Liver (tissue), 9 donors: ENCODE results near the gene CDC42BPB. TPM values are rescaled to one million over a fixed set of nuclear protein-coding genes. Genes with fewer than 3 reads are reported as not detected.

Experiments used
- DNase-seq: peaks from one replicate; pipeline ENCODE4 v3.0.0-alpha.2; 2017; ENCODE audit warnings: low spot score
- H3K27ac ChIP-seq, 2 donors: one replicate each; pipeline ENCODE4 v1.7.0; 2013; ENCODE audit warnings: inconsistent platforms in 2 of 2, low read length in 2 of 2, control low read depth in 1 of 2, low read depth in 1 of 2, mild to moderate bottlenecking in 1 of 2
- H3K27me3 ChIP-seq, 4 donors: one replicate each; pipeline versions ENCODE4 v1.6.1 to v1.7.0; 2013; ENCODE audit warnings: low read length in 3 of 4, inconsistent platforms in 1 of 4, mild to moderate bottlenecking in 1 of 4, moderate library complexity in 1 of 4; ENCODE audit not compliant: control insufficient read depth in 4 of 4, insufficient read depth in 4 of 4
- H3K36me3 ChIP-seq, 4 donors: one replicate each; pipeline versions ENCODE4 v1.6.1 to v1.7.0; 2013; ENCODE audit warnings: low read length in 3 of 4, mild to moderate bottlenecking in 3 of 4, low read depth in 1 of 4, moderate library complexity in 1 of 4; ENCODE audit not compliant: control insufficient read depth in 4 of 4, insufficient read depth in 3 of 4
- H3K4me1 ChIP-seq, 4 donors: one replicate each; pipeline versions ENCODE4 v1.6.1 to v1.7.0; 2013; ENCODE audit warnings: low read length in 3 of 4, mild to moderate bottlenecking in 3 of 4, moderate library complexity in 1 of 4; ENCODE audit not compliant: control insufficient read depth in 4 of 4, insufficient read depth in 4 of 4
- H3K4me3 ChIP-seq, 3 donors: one replicate each; pipeline versions ENCODE4 v1.6.1 to v1.7.0; 2013; ENCODE audit warnings: low read length in 3 of 3, control low read depth in 1 of 3, low read depth in 1 of 3, mild to moderate bottlenecking in 1 of 3
- H3K9ac ChIP-seq, 2 donors: one replicate each; pipeline ENCODE4 v1.7.0; 2013; ENCODE audit warnings: low read length in 2 of 2, mild to moderate bottlenecking in 2 of 2, moderate library complexity in 2 of 2, control low read depth in 1 of 2, low read depth in 1 of 2
- H3K9me3 ChIP-seq, 4 donors: one replicate each; pipeline versions ENCODE4 v1.6.1 to v1.7.0; 2013; ENCODE audit warnings: low read length in 3 of 4; ENCODE audit not compliant: control insufficient read depth in 4 of 4
- ATF3 ChIP-seq: IDR thresholded peaks from 2 replicates; pipeline ENCODE4 v1.6.1; 2016; ENCODE audit warnings: antibody characterized with exemption
- EGR1 ChIP-seq, 2 donors: IDR thresholded peaks; 2 replicates each; pipeline ENCODE4 v1.6.1; 2016 to 2018; ENCODE audit warnings: antibody characterized with exemption in 2 of 2, low read depth in 2 of 2
- FOXA1 ChIP-seq: IDR thresholded peaks from 2 replicates; pipeline ENCODE4 v1.6.1; 2016; ENCODE audit warnings: antibody characterized with exemption
- FOXA2 ChIP-seq: IDR thresholded peaks from 2 replicates; pipeline ENCODE4 v1.6.1; 2016; ENCODE audit warnings: antibody characterized with exemption
- GABPA ChIP-seq, 2 donors: IDR thresholded peaks in 1 of 2; conservative IDR thresholded peaks in 1 of 2; 2 replicates each; pipeline ENCODE4 v1.6.1; 2016; ENCODE audit warnings: antibody characterized with exemption in 2 of 2, mild to moderate bottlenecking in 1 of 2, moderate library complexity in 1 of 2
- HNF4A ChIP-seq, 2 donors: conservative IDR thresholded peaks; 2 replicates each; pipeline ENCODE4 v1.6.1; 2016; ENCODE audit warnings: antibody characterized with exemption in 2 of 2, mild to moderate bottlenecking in 2 of 2
- HNF4G ChIP-seq: IDR thresholded peaks from 2 replicates; pipeline ENCODE4 v1.6.1; 2016; ENCODE audit warnings: antibody characterized with exemption
- JUND ChIP-seq, 2 donors: IDR thresholded peaks; 2 replicates each; pipeline ENCODE4 v1.6.1; 2016; ENCODE audit warnings: antibody characterized with exemption in 2 of 2
- RAD21 ChIP-seq, 2 donors: IDR thresholded peaks; 2 replicates each; pipeline ENCODE4 v1.6.1; 2016; ENCODE audit warnings: antibody characterized with exemption in 2 of 2, mild to moderate bottlenecking in 2 of 2
- REST ChIP-seq: IDR thresholded peaks from 2 replicates; pipeline ENCODE4 v1.6.1; 2016; ENCODE audit warnings: antibody characterized with exemption, mild to moderate bottlenecking
- RXRA ChIP-seq, 2 donors: IDR thresholded peaks; 2 replicates each; pipeline ENCODE4 v1.6.1; 2017 to 2018; ENCODE audit warnings: antibody characterized with exemption in 2 of 2, mild to moderate bottlenecking in 1 of 2
- SP1 ChIP-seq: IDR thresholded peaks from 2 replicates; pipeline ENCODE4 v1.6.1; 2018; ENCODE audit warnings: antibody characterized with exemption, mild to moderate bottlenecking
- TAF1 ChIP-seq: conservative IDR thresholded peaks from 2 replicates; pipeline ENCODE4 v1.6.1; 2016; ENCODE audit warnings: antibody characterized with exemption, mild to moderate bottlenecking
- WGBS: extraction: QIAGEN DNeasy Blood & Tissue Kit; methylation state at CpG from one replicate; pipeline ENCODE4 v1.1.7; 2013; 5-methylcytosine and 5-hydroxymethylcytosine counted together
- polyA plus RNA-seq, 2 donors: library from polyadenylated mRNA; stranded (reverse) in 1 of 2; unstranded in 1 of 2; fragments of 200-250 nt in 1 of 2; fragments of >200 nt in 1 of 2; fragmentation: Nextera tagmentation in 1 of 2; extraction: Ambion mirVana in 1 of 2; gene quantifications; one replicate each; pipeline versions ENCODE4 v1.2.1 to v1.2.3, GENCODE V29; 2013 to 2015
- total RNA-seq, 2 donors: library from RNA; depleted of rRNA; stranded (reverse); fragments of >200 nt; gene quantifications; one replicate each; pipeline ENCODE4 v1.2.3, GENCODE V29; 2014
- TF ChIP-seq, protein P1 (sequence below): fragments of 150-350 bp; IDR thresholded peaks from 2 replicates; pipeline ENCODE4 v1.5.1; 2017; ENCODE audit warnings: improper control_type of control experiment, low read depth, low read length; ENCODE audit not compliant: missing input control
- donor health status: healthy.
- donor health status: healthy.
- donor health status: healthy.
- donor health status: healthy.
- donor health status: healthy.

Gene CDC42BPB
- total and polyA plus RNA-seq, 4 donors = 4.1 to 78.7 (median 29.7) TPM

- TF ChIP-seq REST (no peak), GABPA (IDR thresholded peaks at IDR 0.05 in 1 of 2, conservative IDR thresholded peaks at IDR 0.05 in 1 of 2) (no peak), FOXA1 (no peak), FOXA2 (no peak), RAD21 (IDR thresholded peaks at IDR 0.05) (no peak), TAF1 (no peak), EGR1 (IDR thresholded peaks at IDR 0.05; ENCODE audit: low read depth in 2 of 2) (no peak), JUND (IDR thresholded peaks at IDR 0.05) (no peak)
Observed at GRCh38 chr14:102911991-102912761, 145.2 kb downstream of the CDC42BPB start (continued).

- Histone ChIP-seq H3K36me3 (peaks cover 0 to 6% (median 1%) of the 10 kb centered on the region in 4 donors), H3K27ac (no peak overlapping the region), H3K9ac (no peak overlapping the region), H3K4me3 (no peak overlapping the region), H3K27me3 (no peaks in the 10 kb centered on the region), H3K4me1 (peaks cover 0 to 9% (median 7%) of the 10 kb centered on the region in 4 donors), H3K9me3 (no peaks in the 10 kb centered on the region)
- DNase-seq = no peak
- no peak for TF ChIP-seq JUND (IDR thresholded peaks at IDR 0.05)
- TF ChIP-seq FOXA1 = no peak
- no peak for TF ChIP-seq ATF3
- no peak for TF ChIP-seq SP1
- TF ChIP-seq REST = no peak
- no peak for TF ChIP-seq GABPA (IDR thresholded peaks at IDR 0.05 in 1 of 2, conservative IDR thresholded peaks at IDR 0.05 in 1 of 2)
- TF ChIP-seq HNF4G = no peak
- TF ChIP-seq RXRA (IDR thresholded peaks at IDR 0.05) = no peak
- no peak for TF ChIP-seq EGR1 (IDR thresholded peaks at IDR 0.05; ENCODE audit: low read depth in 2 of 2)
- no peak for TF ChIP-seq HNF4A (conservative IDR thresholded peaks at IDR 0.05)
- TF ChIP-seq, protein P1, sequence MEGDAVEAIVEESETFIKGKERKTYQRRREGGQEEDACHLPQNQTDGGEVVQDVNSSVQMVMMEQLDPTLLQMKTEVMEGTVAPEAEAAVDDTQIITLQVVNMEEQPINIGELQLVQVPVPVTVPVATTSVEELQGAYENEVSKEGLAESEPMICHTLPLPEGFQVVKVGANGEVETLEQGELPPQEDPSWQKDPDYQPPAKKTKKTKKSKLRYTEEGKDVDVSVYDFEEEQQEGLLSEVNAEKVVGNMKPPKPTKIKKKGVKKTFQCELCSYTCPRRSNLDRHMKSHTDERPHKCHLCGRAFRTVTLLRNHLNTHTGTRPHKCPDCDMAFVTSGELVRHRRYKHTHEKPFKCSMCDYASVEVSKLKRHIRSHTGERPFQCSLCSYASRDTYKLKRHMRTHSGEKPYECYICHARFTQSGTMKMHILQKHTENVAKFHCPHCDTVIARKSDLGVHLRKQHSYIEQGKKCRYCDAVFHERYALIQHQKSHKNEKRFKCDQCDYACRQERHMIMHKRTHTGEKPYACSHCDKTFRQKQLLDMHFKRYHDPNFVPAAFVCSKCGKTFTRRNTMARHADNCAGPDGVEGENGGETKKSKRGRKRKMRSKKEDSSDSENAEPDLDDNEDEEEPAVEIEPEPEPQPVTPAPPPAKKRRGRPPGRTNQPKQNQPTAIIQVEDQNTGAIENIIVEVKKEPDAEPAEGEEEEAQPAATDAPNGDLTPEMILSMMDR = no peak
- WGBS = 91% methylated on average over 19 of the region's 19 CpGs
Observed at GRCh38 chr14:102911541-102911951, 145.8 kb downstream of the CDC42BPB start.
